ENCODE results near the gene ERBB4.

Gene ERBB4

GRCh38 chr2:212156088-212156487, 382.5 kb downstream of the ERBB4 start:
- H3K9me2 ChIP-seq (replicated peaks; ENCODE audit: control insufficient read depth, low read length), result no peaks in the 10 kb centered on the region
- no peaks in the 10 kb centered on the region for H3K27me3 ChIP-seq (ENCODE audit: control insufficient read depth, low read length)
- peaks cover 13% of the 10 kb centered on the region for H3K4me1 ChIP-seq (ENCODE audit: control insufficient read depth, low read length)

GRCh38 chr2:212154477-212154878, 384.1 kb downstream of the ERBB4 start:
- H3K4me3 ChIP-seq (ENCODE audit: low read length), result no peak overlapping the region
- no peak for TF ChIP-seq CTCF (IDR thresholded peaks at IDR 0.05; ENCODE audit: low read depth, low read length, poor library complexity, severe bottlenecking)
- no peak for TF ChIP-seq EZH2phosphoT487 (IDR thresholded peaks at IDR 0.05; ENCODE audit: borderline replicate concordance, low read length)
- no peaks in the 10 kb centered on the region for H3K9me3 ChIP-seq (ENCODE audit: control insufficient read depth, insufficient read depth, low read length)
- H3K79me2 ChIP-seq (ENCODE audit: control insufficient read depth, low read length), result no peaks in the 10 kb centered on the region
- no peak overlapping the region for H3K27ac ChIP-seq (ENCODE audit: low read depth, low read length)
- H3K4me2 ChIP-seq (ENCODE audit: low read length), result no peak overlapping the region
- H3F3A ChIP-seq (ENCODE audit: control insufficient read depth, insufficient read depth), result no peaks in the 10 kb centered on the region
- peaks cover 13% of the 10 kb centered on the region for H3K4me1 ChIP-seq (ENCODE audit: control insufficient read depth, low read length)
- H3K36me3 ChIP-seq (ENCODE audit: control insufficient read depth, low read length), result no peaks in the 10 kb centered on the region
- no peaks in the 10 kb centered on the region for H3K27me3 ChIP-seq (ENCODE audit: control insufficient read depth, low read length)
- H4K20me1 ChIP-seq (ENCODE audit: control insufficient read depth, insufficient read depth, low read depth, low read length), result no peaks in the 10 kb centered on the region
- no peaks in the 10 kb centered on the region for H3K9me2 ChIP-seq (replicated peaks; ENCODE audit: control insufficient read depth, low read length)

More at GRCh38 chr2:212156088-212156487, 382.5 kb downstream of the ERBB4 start:
- Histone ChIP-seq H3K79me2 (ENCODE audit: control insufficient read depth, low read length) (no peaks in the 10 kb centered on the region), H3K27ac (ENCODE audit: low read depth, low read length) (no peak overlapping the region), H3K9me3 (ENCODE audit: control insufficient read depth, insufficient read depth, low read length) (no peaks in the 10 kb centered on the region), H3K4me2 (ENCODE audit: low read length) (peak overlapping the region; percentile 16; the same call in 1 of the 2 replicates), H3K4me3 (ENCODE audit: low read length) (no peak overlapping the region), H3K36me3 (ENCODE audit: control insufficient read depth, low read length) (no peaks in the 10 kb centered on the region), H4K20me1 (ENCODE audit: control insufficient read depth, insufficient read depth, low read depth, low read length) (no peaks in the 10 kb centered on the region), H3F3A (ENCODE audit: control insufficient read depth, insufficient read depth) (no peaks in the 10 kb centered on the region)
- TF ChIP-seq EZH2phosphoT487 (IDR thresholded peaks at IDR 0.05; ENCODE audit: borderline replicate concordance, low read length) (no peak), CTCF (IDR thresholded peaks at IDR 0.05; ENCODE audit: low read depth, low read length, poor library complexity, severe bottlenecking) (no peak)

- H3K4me2 ChIP-seq (ENCODE audit: low read length), result no peak overlapping the region
- H3K4me3 ChIP-seq (ENCODE audit: low read length), result no peak overlapping the region
- H3K36me3 ChIP-seq (ENCODE audit: control insufficient read depth, low read length), result no peaks in the 10 kb centered on the region
- no peak for TF ChIP-seq EZH2phosphoT487 (IDR thresholded peaks at IDR 0.05; ENCODE audit: borderline replicate concordance, low read length)
- no peak for TF ChIP-seq CTCF (IDR thresholded peaks at IDR 0.05; ENCODE audit: low read depth, low read length, poor library complexity, severe bottlenecking)
- H3K4me1 ChIP-seq (ENCODE audit: control insufficient read depth, low read length), result peaks cover 13% of the 10 kb centered on the region
- H3K27ac ChIP-seq (ENCODE audit: low read depth, low read length), result no peak overlapping the region
- H3K27me3 ChIP-seq (ENCODE audit: control insufficient read depth, low read length), result no peaks in the 10 kb centered on the region
- no peaks in the 10 kb centered on the region for H4K20me1 ChIP-seq (ENCODE audit: control insufficient read depth, insufficient read depth, low read depth, low read length)
- no peaks in the 10 kb centered on the region for H3K79me2 ChIP-seq (ENCODE audit: control insufficient read depth, low read length)
- no peaks in the 10 kb centered on the region for H3F3A ChIP-seq (ENCODE audit: control insufficient read depth, insufficient read depth)
- H3K9me2 ChIP-seq (replicated peaks; ENCODE audit: control insufficient read depth, low read length), result no peaks in the 10 kb centered on the region
- H3K9me3 ChIP-seq (ENCODE audit: control insufficient read depth, insufficient read depth, low read length), result no peaks in the 10 kb centered on the region
These were observed 384.7 kb downstream of the ERBB4 start for GRCh38 chr2:212153923-212154322.

Data from DOHH2 (cell line).